SH-SY5Y (cell line): ENCODE measurements around the gene CNTNAP5.

Source experiments
- GATA2 ChIP-seq: IDR thresholded peaks from 2 replicates; pipeline ENCODE4 v1.6.1; 2011; ENCODE audit warnings: mild to moderate bottlenecking, low read depth, low read length
- GATA3 ChIP-seq: IDR thresholded peaks from 2 replicates; pipeline ENCODE4 v1.6.1; 2011; ENCODE audit warnings: low read depth, mild to moderate bottlenecking, low read length, moderate library complexity

- TF ChIP-seq GATA2 (no peak), GATA3 (no peak)
Observed at GRCh38 chr2:124725187-124725586, 700.1 kb downstream of the CNTNAP5 start.
